Stimulated activated CD8-positive, alpha-beta memory T cell treated with anti-CD3 and anti-CD28 coated beads, Interleukin-15, amount 100 ng/mL, for 48 hours (primary cell): ENCODE results near the gene AUTS2.
"Not testable (repeated sequence)": the region's sequence is repeated elsewhere in the genome, so short reads cannot be mapped to it uniquely, and the experiment has no call there.

Experiments used
- DNase-seq, 2 donors: peaks; one replicate each; pipeline ENCODE4 v3.0.0-alpha.2; 2020; ENCODE audit warnings: low read depth in 2 of 2

Gene AUTS2

GRCh38 chr7:70805360-70805759 lies 1207.1 kb downstream of the AUTS2 start:
- no peak for DNase-seq

GRCh38 chr7:70807650-70808049 lies 1209.4 kb downstream of the AUTS2 start:
- DNase-seq: no peak

- DNase-seq: no peak
Observed at GRCh38 chr7:70808876-70809275, 1210.6 kb downstream of the AUTS2 start.

- DNase-seq: no peak
Observed at GRCh38 chr7:70810558-70811139, 1212.4 kb downstream of the AUTS2 start.

GRCh38 chr7:70812511-70812910 lies 1214.2 kb downstream of the AUTS2 start:
- no peak for DNase-seq

GRCh38 chr7:70822490-70822889 lies 1224.2 kb downstream of the AUTS2 start:
- not testable (repeated sequence) for DNase-seq

GRCh38 chr7:70829221-70830059 lies 1231.2 kb downstream of the AUTS2 start:
- DNase-seq: peak; percentile 16 to 18

GRCh38 chr7:70830060-70830395 lies 1231.8 kb downstream of the AUTS2 start:
- DNase-seq: no peak

- DNase-seq: no peak
Observed at GRCh38 chr7:70830426-70830825, 1232.2 kb downstream of the AUTS2 start.

- no peak for DNase-seq
Observed at GRCh38 chr7:70833726-70834125, 1235.5 kb downstream of the AUTS2 start.

GRCh38 chr7:70834424-70834823 lies 1236.1 kb downstream of the AUTS2 start:
- DNase-seq: no peak

GRCh38 chr7:70835658-70836057 lies 1237.4 kb downstream of the AUTS2 start:
- DNase-seq: no peak

- DNase-seq: no peak
Observed at GRCh38 chr7:70836279-70836678, 1238.0 kb downstream of the AUTS2 start.

- no peak for DNase-seq
Observed at GRCh38 chr7:70836946-70837345, 1238.7 kb downstream of the AUTS2 start.

- DNase-seq: no peak
Observed at GRCh38 chr7:70837589-70837988, 1239.3 kb downstream of the AUTS2 start.

GRCh38 chr7:70838292-70838907 lies 1240.1 kb downstream of the AUTS2 start:
- DNase-seq: no peak
